Measurements from ENCODE around the gene DAPK2. TPM values are rescaled to one million over a fixed set of nuclear protein-coding genes. Genes with fewer than 3 reads are reported as not detected.

The DAPK2 gene
- total and polyA plus RNA-seq, 2 donors (not counting 1 experiment from before 2014, with no cell fraction given), result 14.4 to 21.4 TPM

DNA sequence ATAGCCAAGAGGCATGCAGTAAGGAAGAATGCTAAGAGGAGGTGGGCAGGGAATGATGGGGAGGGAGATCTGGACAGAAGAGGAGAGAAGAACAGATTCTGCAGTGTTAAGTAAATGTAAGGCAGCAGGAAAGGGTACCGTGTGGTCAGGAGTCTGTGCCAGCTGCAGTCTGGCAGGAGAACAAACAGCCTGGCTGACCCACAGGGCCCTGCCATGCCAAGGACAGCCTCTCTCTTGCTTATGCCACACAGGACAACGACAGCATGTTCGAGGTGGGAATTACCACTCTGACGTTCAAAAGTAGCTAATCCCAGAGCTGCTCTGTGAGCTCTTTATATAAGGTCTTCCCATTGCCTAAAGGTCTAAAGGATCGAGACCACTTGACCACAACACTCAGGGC lies 31.3 kb downstream of the DAPK2 start:
- Histone ChIP-seq H3K27ac (ENCODE audit: insufficient read depth, low read length) (no peak overlapping the region), H2AFZ (ENCODE audit: low read length) (no peak overlapping the region), H4K20me1 (ENCODE audit: control insufficient read depth, extremely low read depth, insufficient read depth, low read length) (no peaks in the 10 kb centered on the region), H3K79me2 (ENCODE audit: control insufficient read depth, insufficient read depth, low read length) (no peaks in the 10 kb centered on the region), H3K9me3 (ENCODE audit: control insufficient read depth, insufficient read depth, low read depth, low read length) (no peaks in the 10 kb centered on the region), H3K4me2 (ENCODE audit: extremely low read depth, insufficient read depth, low read length) (no peak overlapping the region), H3K4me1 (ENCODE audit: control insufficient read depth, extremely low read depth, insufficient read depth, low read length) (peaks cover 14% of the 10 kb centered on the region), H3K27me3 (ENCODE audit: control insufficient read depth, insufficient read depth, low read length) (no peaks in the 10 kb centered on the region), H3K9ac (ENCODE audit: insufficient read depth, low read length) (no peak overlapping the region), H3K36me3 (ENCODE audit: control insufficient read depth, insufficient read depth, low read length) (no peaks in the 10 kb centered on the region), H3K4me3 (replicated peaks in 1 of 4; ENCODE audit: control extremely low read depth in 1 of 4, insufficient read depth in 1 of 4, low read depth in 3 of 4, low read length in 4 of 4) (no peak overlapping the region)
- no peak for DNase-seq (ENCODE audit: low read depth in 2 of 2)
- TF ChIP-seq, protein P1, sequence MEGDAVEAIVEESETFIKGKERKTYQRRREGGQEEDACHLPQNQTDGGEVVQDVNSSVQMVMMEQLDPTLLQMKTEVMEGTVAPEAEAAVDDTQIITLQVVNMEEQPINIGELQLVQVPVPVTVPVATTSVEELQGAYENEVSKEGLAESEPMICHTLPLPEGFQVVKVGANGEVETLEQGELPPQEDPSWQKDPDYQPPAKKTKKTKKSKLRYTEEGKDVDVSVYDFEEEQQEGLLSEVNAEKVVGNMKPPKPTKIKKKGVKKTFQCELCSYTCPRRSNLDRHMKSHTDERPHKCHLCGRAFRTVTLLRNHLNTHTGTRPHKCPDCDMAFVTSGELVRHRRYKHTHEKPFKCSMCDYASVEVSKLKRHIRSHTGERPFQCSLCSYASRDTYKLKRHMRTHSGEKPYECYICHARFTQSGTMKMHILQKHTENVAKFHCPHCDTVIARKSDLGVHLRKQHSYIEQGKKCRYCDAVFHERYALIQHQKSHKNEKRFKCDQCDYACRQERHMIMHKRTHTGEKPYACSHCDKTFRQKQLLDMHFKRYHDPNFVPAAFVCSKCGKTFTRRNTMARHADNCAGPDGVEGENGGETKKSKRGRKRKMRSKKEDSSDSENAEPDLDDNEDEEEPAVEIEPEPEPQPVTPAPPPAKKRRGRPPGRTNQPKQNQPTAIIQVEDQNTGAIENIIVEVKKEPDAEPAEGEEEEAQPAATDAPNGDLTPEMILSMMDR (conservative IDR thresholded peaks at IDR 0.05 in 1 of 2, IDR thresholded peaks at IDR 0.05 in 1 of 2; ENCODE audit: low read depth in 1 of 2, low read length in 2 of 2), result no peak
- TF ChIP-seq EZH2 (IDR thresholded peaks at IDR 0.05; ENCODE audit: low read length, missing control alignments), result no peak

- Histone ChIP-seq H4K20me1 (ENCODE audit: control insufficient read depth, extremely low read depth, insufficient read depth, low read length) (no peaks in the 10 kb centered on the region), H2AFZ (ENCODE audit: low read length) (no peak overlapping the region), H3K79me2 (ENCODE audit: control insufficient read depth, insufficient read depth, low read length) (no peaks in the 10 kb centered on the region), H3K27me3 (ENCODE audit: control insufficient read depth, insufficient read depth, low read length) (no peaks in the 10 kb centered on the region), H3K9ac (ENCODE audit: insufficient read depth, low read length) (no peak overlapping the region), H3K4me2 (ENCODE audit: extremely low read depth, insufficient read depth, low read length) (no peak overlapping the region), H3K36me3 (ENCODE audit: control insufficient read depth, insufficient read depth, low read length) (no peaks in the 10 kb centered on the region), H3K9me3 (ENCODE audit: control insufficient read depth, insufficient read depth, low read depth, low read length) (no peaks in the 10 kb centered on the region), H3K4me3 (replicated peaks in 1 of 4; ENCODE audit: control extremely low read depth in 1 of 4, insufficient read depth in 1 of 4, low read depth in 3 of 4, low read length in 4 of 4) (no peak overlapping the region), H3K4me1 (ENCODE audit: control insufficient read depth, extremely low read depth, insufficient read depth, low read length) (peaks cover 21% of the 10 kb centered on the region), H3K27ac (ENCODE audit: insufficient read depth, low read length) (no peak overlapping the region)
- TF ChIP-seq, protein P1 (conservative IDR thresholded peaks at IDR 0.05 in 1 of 2, IDR thresholded peaks at IDR 0.05 in 1 of 2; ENCODE audit: low read depth in 1 of 2, low read length in 2 of 2), result no peak
- TF ChIP-seq EZH2 (IDR thresholded peaks at IDR 0.05; ENCODE audit: low read length, missing control alignments), result no peak
- peak in 1 of 2 donors; percentile 55 for DNase-seq (ENCODE audit: low read depth in 2 of 2)
Measured at GRCh38 chr15:64013179-64014062, 32.9 kb downstream of the DAPK2 start.

DNA sequence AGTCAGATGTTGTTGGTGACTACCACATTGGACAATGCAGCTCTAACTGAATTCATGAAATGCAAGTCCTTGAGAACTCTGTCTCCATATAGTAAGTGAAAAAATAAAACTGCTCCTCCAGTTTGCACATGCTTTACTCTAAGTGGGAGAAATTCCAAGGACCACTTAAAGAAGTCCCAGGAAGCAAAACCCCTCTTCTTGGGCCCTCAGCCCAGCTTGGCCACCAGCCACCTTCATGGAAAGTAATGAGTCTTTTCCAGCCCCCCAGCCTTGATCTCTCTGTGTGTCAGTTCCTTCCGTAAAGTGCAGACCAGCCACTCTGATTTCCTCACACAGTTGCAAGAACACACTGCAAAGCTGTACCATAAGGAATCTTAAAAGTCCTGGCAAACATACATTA lies 34.5 kb downstream of the DAPK2 start:
- no peak overlapping the region for H3K9ac ChIP-seq (ENCODE audit: insufficient read depth, low read length)
- H2AFZ ChIP-seq (ENCODE audit: low read length), result no peak overlapping the region
- TF ChIP-seq, protein P1 (conservative IDR thresholded peaks at IDR 0.05 in 1 of 2, IDR thresholded peaks at IDR 0.05 in 1 of 2; ENCODE audit: low read depth in 1 of 2, low read length in 2 of 2), result no peak
- no peak for TF ChIP-seq EZH2 (IDR thresholded peaks at IDR 0.05; ENCODE audit: low read length, missing control alignments)
- no peaks in the 10 kb centered on the region for H3K36me3 ChIP-seq (ENCODE audit: control insufficient read depth, insufficient read depth, low read length)
- H3K27me3 ChIP-seq (ENCODE audit: control insufficient read depth, insufficient read depth, low read length), result no peaks in the 10 kb centered on the region
- no peaks in the 10 kb centered on the region for H3K9me3 ChIP-seq (ENCODE audit: control insufficient read depth, insufficient read depth, low read depth, low read length)
- no peak overlapping the region for H3K27ac ChIP-seq (ENCODE audit: insufficient read depth, low read length)
- H4K20me1 ChIP-seq (ENCODE audit: control insufficient read depth, extremely low read depth, insufficient read depth, low read length), result no peaks in the 10 kb centered on the region
- DNase-seq (ENCODE audit: low read depth in 2 of 2), result peak in 1 of 2 donors; percentile 36
- H3K4me3 ChIP-seq (replicated peaks in 1 of 4; ENCODE audit: control extremely low read depth in 1 of 4, insufficient read depth in 1 of 4, low read depth in 3 of 4, low read length in 4 of 4), result no peak overlapping the region
- H3K79me2 ChIP-seq (ENCODE audit: control insufficient read depth, insufficient read depth, low read length), result no peaks in the 10 kb centered on the region
- H3K4me2 ChIP-seq (ENCODE audit: extremely low read depth, insufficient read depth, low read length), result no peak overlapping the region
- peaks cover 10% of the 10 kb centered on the region for H3K4me1 ChIP-seq (ENCODE audit: control insufficient read depth, extremely low read depth, insufficient read depth, low read length)

All from fibroblast of lung (primary cell).